SH-SY5Y (cell line): ENCODE results near the gene VANGL1.

Experiments
- GATA2 ChIP-seq: IDR thresholded peaks from 2 replicates; pipeline ENCODE4 v1.6.1; 2011; ENCODE audit warnings: mild to moderate bottlenecking, low read depth, low read length
- GATA3 ChIP-seq: IDR thresholded peaks from 2 replicates; pipeline ENCODE4 v1.6.1; 2011; ENCODE audit warnings: low read depth, mild to moderate bottlenecking, low read length, moderate library complexity

DNA sequence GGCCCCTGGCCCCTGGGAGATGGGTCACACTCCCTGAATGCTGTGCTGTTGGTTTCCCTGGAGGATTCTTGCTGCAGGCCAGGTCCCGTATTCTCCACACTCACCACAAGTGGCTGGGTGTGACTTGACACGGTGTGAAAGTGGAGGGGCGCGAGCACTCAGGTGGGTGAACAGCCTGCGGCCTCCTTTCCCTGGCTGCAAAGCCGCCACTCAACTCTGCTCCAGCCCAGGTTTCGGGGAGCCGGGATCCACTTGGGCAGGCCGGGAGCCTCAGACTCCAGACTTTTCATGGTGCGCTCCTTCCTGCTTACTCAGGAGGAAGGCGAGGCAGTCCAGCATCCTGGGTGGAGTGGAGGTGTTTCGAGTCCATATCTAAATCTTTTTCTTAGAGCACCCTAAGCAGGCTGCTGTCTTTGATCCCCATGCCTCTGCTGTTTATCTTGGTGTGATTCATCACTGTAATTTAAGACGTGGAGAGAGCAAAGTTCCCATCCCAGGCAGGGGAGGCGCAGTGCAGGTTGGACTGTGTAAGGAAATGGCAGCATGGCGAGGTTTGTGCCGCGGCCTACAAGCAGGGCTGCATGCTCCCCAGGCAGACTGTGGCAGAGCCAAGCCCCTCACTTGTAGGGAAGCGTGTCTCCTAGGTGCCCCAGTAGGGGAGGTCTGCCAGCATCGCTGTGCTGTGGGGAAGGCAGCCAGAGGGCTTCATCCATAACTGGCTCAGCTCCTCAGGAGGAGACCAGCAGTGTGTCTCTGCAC, 29.6 kb downstream of the VANGL1 start:
- TF ChIP-seq GATA2 (no peak), GATA3 (no peak)
